Activated naive CD8-positive, alpha-beta T cell treated with anti-CD3 and anti-CD28 coated beads, Interleukin-2, amount 50 U/mL, for 24 hours (primary cell): ENCODE results near the gene CEP41.

Experiments used
- ATAC-seq: fragments of 150-1000 bp; cut with Tn5 transposase; one replicate; pipeline ENCODE4 v1.10.0; 2021
- DNase-seq: peaks from one replicate; pipeline ENCODE4 v3.0.0; 2021
- H3K27ac Mint-ChIP-seq: one replicate; pipeline ENCODE4 v1.8.0; 2021; ENCODE audit warnings: mild to moderate bottlenecking, mixed read lengths
- H3K27me3 Mint-ChIP-seq: one replicate; pipeline ENCODE4 v1.8.0; 2021; ENCODE audit warnings: mixed read lengths
- H3K36me3 Mint-ChIP-seq: one replicate; pipeline ENCODE4 v1.8.0; 2021; ENCODE audit warnings: low read depth, mixed read lengths
- H3K4me1 Mint-ChIP-seq: one replicate; pipeline ENCODE4 v1.8.0; 2021; ENCODE audit warnings: mixed read lengths
- H3K4me3 Mint-ChIP-seq: one replicate; pipeline ENCODE4 v1.8.0; 2021; ENCODE audit warnings: mild to moderate bottlenecking, moderate library complexity, mixed read lengths
- H3K9me3 Mint-ChIP-seq: one replicate; pipeline ENCODE4 v1.8.0; 2021; ENCODE audit warnings: mixed read lengths

The CEP41 gene

DNA sequence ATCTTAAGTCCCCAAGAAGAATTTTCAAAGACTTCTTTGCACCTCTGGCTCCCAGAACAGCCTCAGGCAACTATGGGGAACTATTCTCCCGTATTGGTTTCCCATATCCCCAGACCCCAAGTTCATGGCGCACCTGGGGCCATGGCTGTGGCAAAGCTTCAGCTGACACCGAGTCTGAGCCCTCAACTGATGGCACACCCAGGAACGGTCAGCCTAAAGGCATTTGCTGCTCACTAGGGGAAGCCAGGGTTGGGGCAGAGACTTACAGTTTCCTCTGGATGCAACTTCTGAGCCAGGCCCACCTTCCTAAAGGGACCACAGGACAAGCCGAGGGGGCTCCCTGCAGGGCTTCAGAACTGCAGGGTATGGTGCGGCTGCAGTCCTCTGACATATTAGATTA lies 74.3 kb downstream of the CEP41 start:
- Mint-ChIP-seq H3K4me3 (no peak overlapping the region), H3K9me3 (no peaks in the 10 kb centered on the region), H3K4me1 (peaks cover 22% of the 10 kb centered on the region), H3K27ac (no peak overlapping the region), H3K36me3 (no peaks in the 10 kb centered on the region), H3K27me3 (no peaks in the 10 kb centered on the region)
- no peak for ATAC-seq
- DNase-seq = no peak

DNA sequence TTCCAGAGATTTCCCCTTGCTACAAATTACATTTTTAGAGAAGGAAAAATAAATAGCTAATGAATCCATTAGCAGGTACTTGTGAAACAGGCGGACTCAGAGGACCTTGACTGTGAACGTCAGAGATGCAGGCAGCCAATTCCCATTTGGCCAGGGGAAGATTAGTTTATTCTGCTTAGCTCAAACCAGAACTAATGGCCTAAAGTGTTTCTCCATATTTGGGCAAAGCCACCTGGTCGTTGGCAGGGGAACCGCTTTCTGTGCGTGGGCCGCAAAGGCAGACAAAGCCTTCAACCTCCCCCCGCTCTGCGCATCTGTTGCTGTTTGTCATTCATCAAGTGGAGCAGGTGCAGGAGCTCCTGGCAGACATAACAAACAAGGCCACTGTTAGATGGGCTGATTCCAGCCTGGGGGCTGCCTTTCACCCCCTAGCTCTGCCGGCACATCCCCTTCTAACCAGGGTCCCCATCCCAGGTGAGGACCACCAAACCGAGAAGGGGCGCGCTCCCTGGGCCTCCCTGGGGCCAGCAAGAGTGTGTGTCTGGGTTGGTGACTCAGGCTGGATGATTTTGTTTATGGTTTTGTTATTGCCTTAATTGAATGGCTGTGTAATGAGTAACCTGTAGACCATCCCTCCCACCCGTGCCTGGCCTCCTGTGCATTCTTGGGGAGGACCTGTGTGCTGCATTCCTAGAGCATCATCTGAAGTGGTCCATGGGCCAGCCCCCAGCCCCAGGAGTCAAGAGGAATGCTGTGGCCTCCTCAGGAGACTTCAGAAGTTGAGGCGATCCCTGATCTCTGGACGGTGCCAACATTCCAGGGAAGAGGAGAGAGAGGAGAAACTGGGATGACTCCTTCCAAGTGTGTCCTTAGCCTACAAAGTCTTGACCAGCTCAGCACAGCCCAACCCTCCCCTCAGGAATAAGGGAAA lies 75.0 kb downstream of the CEP41 start:
- DNase-seq (no peak), ATAC-seq (no peak)
- H3K4me1 Mint-ChIP-seq = peaks cover 22% of the 10 kb centered on the region
- no peak overlapping the region for H3K4me3 Mint-ChIP-seq
- H3K27ac Mint-ChIP-seq = no peak overlapping the region
- H3K36me3 Mint-ChIP-seq = no peaks in the 10 kb centered on the region
- no peaks in the 10 kb centered on the region for H3K27me3 Mint-ChIP-seq
- H3K9me3 Mint-ChIP-seq = no peaks in the 10 kb centered on the region

GRCh38 chr7:130365088-130365487 lies 75.7 kb downstream of the CEP41 start:
- ATAC-seq = no peak
- no peaks in the 10 kb centered on the region for H3K36me3 Mint-ChIP-seq
- peaks cover 7% of the 10 kb centered on the region for H3K9me3 Mint-ChIP-seq
- no peak overlapping the region for H3K4me3 Mint-ChIP-seq
- H3K27ac Mint-ChIP-seq = no peak overlapping the region
- H3K4me1 Mint-ChIP-seq = peaks cover 21% of the 10 kb centered on the region
- no peaks in the 10 kb centered on the region for H3K27me3 Mint-ChIP-seq
- DNase-seq = no peak

GRCh38 chr7:130364451-130364850 lies 76.4 kb downstream of the CEP41 start:
- no peak for DNase-seq
- Mint-ChIP-seq H3K9me3 (peaks cover 10% of the 10 kb centered on the region), H3K27ac (no peak overlapping the region), H3K36me3 (no peaks in the 10 kb centered on the region), H3K27me3 (no peaks in the 10 kb centered on the region), H3K4me3 (no peak overlapping the region), H3K4me1 (peaks cover 17% of the 10 kb centered on the region)
- ATAC-seq = no peak

GRCh38 chr7:130363026-130363847 lies 77.6 kb downstream of the CEP41 start:
- Mint-ChIP-seq H3K4me3 (no peak overlapping the region), H3K27ac (no peak overlapping the region), H3K27me3 (no peaks in the 10 kb centered on the region)

GRCh38 chr7:130362251-130362816 lies 78.5 kb downstream of the CEP41 start:
- DNase-seq (no peak), ATAC-seq (no peak)
- no peaks in the 10 kb centered on the region for H3K27me3 Mint-ChIP-seq
- no peaks in the 10 kb centered on the region for H3K36me3 Mint-ChIP-seq
- H3K27ac Mint-ChIP-seq = no peak overlapping the region
- peaks cover 10% of the 10 kb centered on the region for H3K4me1 Mint-ChIP-seq
- peaks cover 19% of the 10 kb centered on the region for H3K9me3 Mint-ChIP-seq
- H3K4me3 Mint-ChIP-seq = no peak overlapping the region

More at GRCh38 chr7:130363026-130363847, 77.6 kb downstream of the CEP41 start:
- peaks cover 10% of the 10 kb centered on the region for H3K4me1 Mint-ChIP-seq
- H3K9me3 Mint-ChIP-seq = peaks cover 19% of the 10 kb centered on the region
- no peaks in the 10 kb centered on the region for H3K36me3 Mint-ChIP-seq
- ATAC-seq = peak; percentile 97
- peak; percentile 39 for DNase-seq

DNA sequence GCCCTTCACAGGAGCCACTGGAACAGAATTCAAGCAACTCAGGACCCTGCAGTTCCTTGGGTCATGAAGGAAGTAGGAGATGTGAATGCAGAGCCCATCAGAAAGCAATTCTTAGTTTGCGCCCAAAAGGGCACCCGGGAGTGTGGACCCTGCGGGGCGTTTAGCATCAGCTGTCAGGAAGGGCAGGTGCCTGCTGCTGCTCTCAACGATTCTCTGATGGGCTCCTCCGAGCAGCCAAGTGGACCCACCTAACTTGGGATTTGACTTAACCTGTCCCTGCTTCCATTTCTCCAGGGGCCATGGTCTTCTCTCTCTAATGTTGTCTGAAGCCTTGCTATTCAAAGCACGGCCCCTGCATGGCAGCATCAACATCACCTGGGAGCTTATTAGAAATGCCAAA lies 79.1 kb downstream of the CEP41 start:
- Mint-ChIP-seq H3K4me3 (no peak overlapping the region), H3K27me3 (no peaks in the 10 kb centered on the region), H3K36me3 (no peaks in the 10 kb centered on the region), H3K27ac (no peak overlapping the region), H3K4me1 (peaks cover 5% of the 10 kb centered on the region), H3K9me3 (peaks cover 19% of the 10 kb centered on the region)
- DNase-seq = no peak
- ATAC-seq = no peak

GRCh38 chr7:130360518-130360917 lies 80.3 kb downstream of the CEP41 start:
- Mint-ChIP-seq H3K4me3 (no peak overlapping the region), H3K9me3 (peaks cover 19% of the 10 kb centered on the region), H3K27ac (no peak overlapping the region), H3K4me1 (peaks cover 5% of the 10 kb centered on the region), H3K36me3 (no peaks in the 10 kb centered on the region), H3K27me3 (no peaks in the 10 kb centered on the region)
- ATAC-seq = no peak
- DNase-seq = no peak

DNA sequence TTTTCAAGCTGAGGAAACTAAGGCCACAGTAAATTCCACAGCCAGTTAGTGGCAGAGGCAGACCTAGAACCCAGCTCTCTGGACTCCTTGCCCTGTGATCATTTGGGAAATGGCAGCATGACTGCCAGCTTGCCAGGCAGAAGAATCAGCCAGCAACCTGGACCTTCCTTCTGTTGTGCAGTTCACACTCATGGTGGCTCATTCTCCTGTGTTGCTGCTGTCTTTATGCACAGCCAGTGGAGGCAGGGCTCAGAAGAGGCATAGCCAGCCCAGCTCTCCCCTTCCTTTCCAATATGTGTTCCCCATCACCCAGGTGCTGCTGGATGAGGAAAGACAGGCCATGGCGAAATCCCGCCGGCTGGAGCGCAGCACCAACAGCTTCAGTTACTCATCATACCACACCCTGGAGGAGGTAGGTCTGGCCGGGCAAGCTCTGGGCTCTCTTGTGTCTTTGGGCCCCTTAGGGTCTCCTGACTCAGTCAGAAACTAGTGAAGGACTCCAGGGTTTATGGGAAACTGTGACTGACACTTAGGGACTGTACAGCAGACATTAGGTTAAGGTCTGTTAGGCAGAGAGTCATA lies 81.4 kb downstream of the CEP41 start:
- no peak for ATAC-seq

GRCh38 chr7:130358471-130358870 lies 82.3 kb downstream of the CEP41 start:
- no peak overlapping the region for H3K4me3 Mint-ChIP-seq
- ATAC-seq (no peak), DNase-seq (no peak)
- no peak overlapping the region for H3K27ac Mint-ChIP-seq
- peaks cover 2% of the 10 kb centered on the region for H3K4me1 Mint-ChIP-seq
- peaks cover 2% of the 10 kb centered on the region for H3K27me3 Mint-ChIP-seq
- H3K9me3 Mint-ChIP-seq = peaks cover 19% of the 10 kb centered on the region
- H3K36me3 Mint-ChIP-seq = no peaks in the 10 kb centered on the region

More for the DNA sequence above, 81.4 kb downstream of the CEP41 start:
- DNase-seq = no peak
- H3K27me3 Mint-ChIP-seq = no peaks in the 10 kb centered on the region
- no peaks in the 10 kb centered on the region for H3K36me3 Mint-ChIP-seq
- H3K4me3 Mint-ChIP-seq = no peak overlapping the region
- H3K9me3 Mint-ChIP-seq = peaks cover 19% of the 10 kb centered on the region
- peaks cover 5% of the 10 kb centered on the region for H3K4me1 Mint-ChIP-seq
- H3K27ac Mint-ChIP-seq = no peak overlapping the region

- Mint-ChIP-seq H3K36me3 (no peaks in the 10 kb centered on the region), H3K27me3 (peaks cover 2% of the 10 kb centered on the region), H3K4me1 (peaks cover 5% of the 10 kb centered on the region), H3K4me3 (no peak overlapping the region), H3K27ac (no peak overlapping the region), H3K9me3 (peaks cover 19% of the 10 kb centered on the region)
- no peak for DNase-seq
- no peak for ATAC-seq
These were observed 83.8 kb downstream of the CEP41 start for GRCh38 chr7:130356876-130357611.

GRCh38 chr7:130356121-130356875 lies 84.5 kb downstream of the CEP41 start:
- peaks cover 19% of the 10 kb centered on the region for H3K9me3 Mint-ChIP-seq
- ATAC-seq (no peak), DNase-seq (no peak)
- no peak overlapping the region for H3K27ac Mint-ChIP-seq
- H3K4me1 Mint-ChIP-seq = peaks cover 13% of the 10 kb centered on the region
- no peaks in the 10 kb centered on the region for H3K36me3 Mint-ChIP-seq
- no peak overlapping the region for H3K4me3 Mint-ChIP-seq
- H3K27me3 Mint-ChIP-seq = peaks cover 2% of the 10 kb centered on the region

DNA sequence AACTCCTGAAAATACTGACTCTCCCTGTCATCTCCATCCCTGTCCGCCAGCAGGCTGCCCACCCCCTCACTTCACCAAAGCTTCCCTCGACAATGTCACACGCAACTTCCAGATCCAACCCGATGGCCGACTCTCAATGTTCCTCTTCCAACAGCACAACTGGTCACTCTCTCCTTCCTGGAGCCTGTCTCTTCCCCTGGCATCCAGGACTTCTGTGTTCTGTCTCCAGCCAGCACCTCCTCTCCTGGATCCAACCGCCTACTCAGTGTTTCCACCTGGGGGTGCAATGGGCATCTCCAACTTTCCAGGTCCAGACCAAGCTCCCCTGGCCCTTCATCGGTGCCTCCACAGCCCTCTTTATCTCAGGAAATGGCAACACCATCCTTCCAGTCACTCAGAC lies 87.6 kb downstream of the CEP41 start:
- DNase-seq (no peak), ATAC-seq (no peak)
- H3K27ac Mint-ChIP-seq = no peak overlapping the region
- H3K4me1 Mint-ChIP-seq = peaks cover 24% of the 10 kb centered on the region
- H3K27me3 Mint-ChIP-seq = peaks cover 2% of the 10 kb centered on the region
- H3K9me3 Mint-ChIP-seq = no peaks in the 10 kb centered on the region
- no peak overlapping the region for H3K4me3 Mint-ChIP-seq
- H3K36me3 Mint-ChIP-seq = no peaks in the 10 kb centered on the region
